ENCODE data around the gene PREPL.

GRCh38 chr2:44351088-44351487, 10.2 kb downstream of the PREPL start:
- TF ChIP-seq, protein P1, sequence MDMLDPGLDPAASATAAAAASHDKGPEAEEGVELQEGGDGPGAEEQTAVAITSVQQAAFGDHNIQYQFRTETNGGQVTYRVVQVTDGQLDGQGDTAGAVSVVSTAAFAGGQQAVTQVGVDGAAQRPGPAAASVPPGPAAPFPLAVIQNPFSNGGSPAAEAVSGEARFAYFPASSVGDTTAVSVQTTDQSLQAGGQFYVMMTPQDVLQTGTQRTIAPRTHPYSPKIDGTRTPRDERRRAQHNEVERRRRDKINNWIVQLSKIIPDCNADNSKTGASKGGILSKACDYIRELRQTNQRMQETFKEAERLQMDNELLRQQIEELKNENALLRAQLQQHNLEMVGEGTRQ (IDR thresholded peaks at IDR 0.05; ENCODE audit: borderline replicate concordance, low read depth, low read length): no peak
- TF ChIP-seq EP300 (IDR thresholded peaks at IDR 0.05; ENCODE audit: borderline replicate concordance in 1 of 2, control insufficient read depth in 1 of 2, low read depth in 2 of 2, low read length in 2 of 2) (no peak), YBX1 (IDR thresholded peaks at IDR 0.05) (no peak), ESRRA (IDR thresholded peaks at IDR 0.05; ENCODE audit: low read length) (no peak), SUZ12 (IDR thresholded peaks at IDR 0.05; ENCODE audit: unreplicated experiment) (no peak), BCL3 (IDR thresholded peaks at IDR 0.05; ENCODE audit: borderline replicate concordance, insufficient read depth, low read depth, low read length, poor library complexity, severe bottlenecking) (no peak), CHD2 (IDR thresholded peaks at IDR 0.05; ENCODE audit: borderline replicate concordance, low read depth, low read length) (no peak)
- TF ChIP-seq, protein P2, sequence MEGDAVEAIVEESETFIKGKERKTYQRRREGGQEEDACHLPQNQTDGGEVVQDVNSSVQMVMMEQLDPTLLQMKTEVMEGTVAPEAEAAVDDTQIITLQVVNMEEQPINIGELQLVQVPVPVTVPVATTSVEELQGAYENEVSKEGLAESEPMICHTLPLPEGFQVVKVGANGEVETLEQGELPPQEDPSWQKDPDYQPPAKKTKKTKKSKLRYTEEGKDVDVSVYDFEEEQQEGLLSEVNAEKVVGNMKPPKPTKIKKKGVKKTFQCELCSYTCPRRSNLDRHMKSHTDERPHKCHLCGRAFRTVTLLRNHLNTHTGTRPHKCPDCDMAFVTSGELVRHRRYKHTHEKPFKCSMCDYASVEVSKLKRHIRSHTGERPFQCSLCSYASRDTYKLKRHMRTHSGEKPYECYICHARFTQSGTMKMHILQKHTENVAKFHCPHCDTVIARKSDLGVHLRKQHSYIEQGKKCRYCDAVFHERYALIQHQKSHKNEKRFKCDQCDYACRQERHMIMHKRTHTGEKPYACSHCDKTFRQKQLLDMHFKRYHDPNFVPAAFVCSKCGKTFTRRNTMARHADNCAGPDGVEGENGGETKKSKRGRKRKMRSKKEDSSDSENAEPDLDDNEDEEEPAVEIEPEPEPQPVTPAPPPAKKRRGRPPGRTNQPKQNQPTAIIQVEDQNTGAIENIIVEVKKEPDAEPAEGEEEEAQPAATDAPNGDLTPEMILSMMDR (IDR thresholded peaks at IDR 0.05 in 2 of 3, conservative IDR thresholded peaks at IDR 0.05 in 1 of 3; ENCODE audit: control insufficient read depth in 2 of 3, extremely low read depth in 1 of 3, insufficient read depth in 1 of 3, low read depth in 3 of 3, low read length in 3 of 3): no peak
